Spleen (tissue), 11 donors: ENCODE data around the gene DMRTC2. TPM values are rescaled to one million over a fixed set of nuclear protein-coding genes. Genes with fewer than 3 reads are reported as not detected.
A peak's percentile ranks its signal among the peaks of the same experiment; 100 is the strongest.

Experiments used
- DNase-seq: peaks from one replicate; pipeline ENCODE4 v3.0.0-alpha.2; 2020
- H3K27ac ChIP-seq, 8 donors: fragments of 200-600 bp; sonication (generic) in 7 of 8; 1 replicate in 4 of 8; 2 replicates in 4 of 8; pipeline versions ENCODE4 v1.5.0 to v1.8.0; 2016 to 2021; ENCODE audit warnings: inconsistent platforms in 4 of 8, mild to moderate bottlenecking in 4 of 8, moderate library complexity in 1 of 8
- H3K27me3 ChIP-seq, 7 donors: fragments of 200-600 bp; sonication (generic) in 6 of 7; replicated peaks in 1 of 7; 1 replicate in 4 of 7; 2 replicates in 3 of 7; pipeline versions ENCODE4 v1.5.0 to v1.8.0; 2016 to 2021; ENCODE audit warnings: inconsistent platforms in 3 of 7, mild to moderate bottlenecking in 1 of 7
- H3K36me3 ChIP-seq, 6 donors: fragments of 200-600 bp; sonication (generic) in 5 of 6; 1 replicate in 4 of 6; 2 replicates in 2 of 6; pipeline versions ENCODE4 v1.5.0 to v1.8.0; 2016 to 2021; ENCODE audit warnings: inconsistent platforms in 2 of 6
- H3K4me1 ChIP-seq, 6 donors: fragments of 200-600 bp; sonication (generic) in 5 of 6; 1 replicate in 3 of 6; 2 replicates in 3 of 6; pipeline versions ENCODE4 v1.5.0 to v1.8.0; 2016 to 2021; ENCODE audit warnings: inconsistent platforms in 3 of 6
- H3K4me3 ChIP-seq, 8 donors: fragments of 200-600 bp; sonication (generic) in 7 of 8; 1 replicate in 4 of 8; 2 replicates in 4 of 8; pipeline versions ENCODE4 v1.5.0 to v1.8.0; 2016 to 2021; ENCODE audit warnings: inconsistent platforms in 4 of 8, mild to moderate bottlenecking in 4 of 8, moderate library complexity in 2 of 8
- H3K9me3 ChIP-seq, 8 donors: fragments of 200-600 bp; sonication (generic) in 7 of 8; 1 replicate in 4 of 8; 2 replicates in 4 of 8; pipeline versions ENCODE4 v1.5.0 to v1.8.0; 2016 to 2021; ENCODE audit warnings: inconsistent platforms in 4 of 8
- CTCF ChIP-seq, 11 experiments: fragments of 200-600 bp in 7 of 11; fragments of 450-650 bp in 4 of 11; sonication (generic) in 4 of 11; IDR thresholded peaks in 8 of 11; conservative IDR thresholded peaks in 3 of 11; 1 replicate in 7 of 11; 2 replicates in 4 of 11; pipeline versions ENCODE4 v1.4.0 to v1.8.0; 2016 to 2021; ENCODE audit warnings: antibody characterized with exemption in 11 of 11, inconsistent platforms in 4 of 11, mild to moderate bottlenecking in 1 of 11
- POLR2A ChIP-seq, 3 donors: fragments of 450-650 bp; IDR thresholded peaks; one replicate each; pipeline ENCODE4 v1.5.1; 2017; ENCODE audit warnings: antibody characterized with exemption in 3 of 3, mild to moderate bottlenecking in 1 of 3
- POLR2AphosphoS5 ChIP-seq, 3 donors: sonication (generic); formaldehyde crosslinking; IDR thresholded peaks; one replicate each; pipeline ENCODE4 v1.5.1; 2017; ENCODE audit warnings: antibody characterized with exemption in 3 of 3
- WGBS, 5 donors: extraction: QIAGEN DNeasy Blood & Tissue Kit in 3 of 5; methylation state at CpG; one replicate each; pipeline versions ENCODE4 v1.1.5 to v1.1.7; 2013 to 2018; 5-methylcytosine and 5-hydroxymethylcytosine counted together
- intact Hi-C: fragments of 100-400 bp; cut with DNase I; formaldehyde crosslinking; loops from one replicate; pipeline ENCODE4 v1.15.0; 2023; ENCODE audit warnings: low total_unique reads
- polyA plus RNA-seq, 3 donors: library from polyadenylated mRNA; stranded (reverse); fragments of 200-250 nt; gene quantifications; one replicate each; pipeline ENCODE4 v1.2.1, GENCODE V29; 2013
- total RNA-seq, 7 donors: library from RNA; depleted of rRNA in 3 of 7; stranded (reverse); fragments of >200 nt in 3 of 7; fragmentation: NEBNext Ultra II Directional in 4 of 7; extraction: Animal tissue kit (Norgen Biotek cat#: 25700) in 4 of 7; gene quantifications; one replicate each; pipeline versions ENCODE4 v1.1.0 to v1.2.1, GENCODE V29; 2016 to 2021
- donor health status: healthy with polysubstance abuse.
- donor health status: DM: no; HTN: no; CAD: no; lungs with moderate emphysema.
- donor health status: DM: no; HTN: no; CAD: no.
- donor health status: Bipolar disorder and iron deficiency.
- donor health status: healthy.
- donor health status: DM: no; HTN: no; CAD: no.
- donor health status: DM: yes; HTN: yes; CAD: no.

DMRTC2 gene
- total and polyA plus RNA-seq, 10 donors = not detected

- Histone ChIP-seq H3K36me3 (peaks cover 6 to 76% (median 59%) of the 10 kb centered on the region in 6 donors), H3K27me3 (no peaks in the 10 kb centered on the region), H3K27ac (peak overlapping the region in 3 of 8 donors; percentile 37 to 97 (median 45)), H3K4me3 (no peak overlapping the region), H3K4me1 (peaks cover 51 to 91% (median 86%) of the 10 kb centered on the region in 6 donors), H3K9me3 (no peaks in the 10 kb centered on the region)
- 71 to 84% (median 72%) methylated on average over 11 of the region's 11 CpGs for WGBS, 5 donors
- no peak for DNase-seq
- intact Hi-C loops = no loop called here
- TF ChIP-seq POLR2AphosphoS5 (IDR thresholded peaks at IDR 0.05) (no peak), POLR2A (IDR thresholded peaks at IDR 0.05) (no peak), CTCF (IDR thresholded peaks at IDR 0.05 in 8 of 11, conservative IDR thresholded peaks at IDR 0.05 in 3 of 11) (no peak)
Observed at GRCh38 chr19:41863209-41863931, 18.5 kb downstream of the DMRTC2 start.

DNA sequence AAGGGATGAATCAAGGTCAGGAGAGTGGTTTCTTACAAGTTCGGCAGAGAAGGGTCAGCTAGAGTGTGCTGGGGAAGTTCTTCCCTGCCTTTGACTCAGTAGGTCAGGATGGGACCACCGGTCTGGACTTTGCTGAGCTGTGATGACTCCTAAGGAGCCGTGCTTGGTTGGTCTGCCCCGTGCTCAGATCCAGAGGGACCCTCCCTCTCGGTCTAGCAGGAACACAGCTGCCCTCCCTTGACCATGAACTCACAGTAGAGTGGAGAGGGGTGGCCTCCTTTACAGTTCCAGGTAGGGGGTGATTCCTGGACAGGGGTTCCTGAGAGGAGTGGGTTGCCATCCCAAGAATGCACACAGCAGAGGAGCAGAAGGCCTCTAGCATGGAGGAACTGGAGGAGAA, 19.5 kb downstream of the DMRTC2 start:
- TF ChIP-seq POLR2A (IDR thresholded peaks at IDR 0.05) = no peak
- TF ChIP-seq CTCF (IDR thresholded peaks at IDR 0.05 in 8 of 11, conservative IDR thresholded peaks at IDR 0.05 in 3 of 11) = no peak
- TF ChIP-seq POLR2AphosphoS5 (IDR thresholded peaks at IDR 0.05) = peak in 1 of 3 donors; percentile 8
- intact Hi-C loops = no loop called here
- no peak for DNase-seq
- no peaks in the 10 kb centered on the region for H3K9me3 ChIP-seq
- no peaks in the 10 kb centered on the region for H3K27me3 ChIP-seq
- WGBS, 5 donors = 85 to 98% (median 91%) methylated on average over 5 of the region's 5 CpGs
- H3K4me1 ChIP-seq = peaks cover 51 to 93% (median 90%) of the 10 kb centered on the region in 6 donors
- no peak overlapping the region for H3K4me3 ChIP-seq
- peak overlapping the region in 3 of 8 donors; percentile 3 to 31 (median 21) for H3K27ac ChIP-seq
- H3K36me3 ChIP-seq = peaks cover 9 to 86% (median 69%) of the 10 kb centered on the region in 6 donors

DNA sequence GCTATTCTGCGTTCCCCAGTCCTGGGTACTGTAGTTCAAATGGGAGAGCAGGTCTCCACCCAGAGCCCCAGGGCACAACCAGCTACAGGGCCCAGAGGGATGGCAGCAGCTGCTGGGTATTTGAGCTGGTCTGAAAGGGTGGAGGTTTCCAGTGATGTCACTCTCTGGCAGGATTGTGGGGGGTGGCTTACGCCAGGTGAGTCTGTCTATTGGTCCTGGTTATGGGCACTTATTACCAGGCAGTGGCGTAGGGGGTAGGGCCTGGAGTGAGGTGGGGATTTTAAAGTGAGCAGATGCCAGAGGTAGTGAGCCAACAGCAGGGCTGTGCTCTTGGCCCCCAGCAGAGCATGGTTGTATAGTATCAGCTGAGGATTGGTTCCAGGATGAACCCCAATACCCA, 21.4 kb downstream of the DMRTC2 start:
- peak; percentile 33 for DNase-seq
- intact Hi-C loops = no loop called here
- 81 to 96% (median 93%) methylated on average over 3 of the region's 3 CpGs for WGBS, 5 donors
- peaks cover 59 to 100% (median 98%) of the 10 kb centered on the region in 6 donors for H3K4me1 ChIP-seq
- no peaks in the 10 kb centered on the region for H3K9me3 ChIP-seq
- H3K36me3 ChIP-seq = peaks cover 12 to 100% (median 84%) of the 10 kb centered on the region in 6 donors
- H3K27ac ChIP-seq = peak overlapping the region in 5 of 8 donors; percentile 8 to 99 (median 56)
- no peaks in the 10 kb centered on the region for H3K27me3 ChIP-seq
- TF ChIP-seq POLR2A (IDR thresholded peaks at IDR 0.05) (no peak), POLR2AphosphoS5 (IDR thresholded peaks at IDR 0.05) (peak in 1 of 3 donors; percentile 6), CTCF (IDR thresholded peaks at IDR 0.05 in 8 of 11, conservative IDR thresholded peaks at IDR 0.05 in 3 of 11) (no peak)
- H3K4me3 ChIP-seq = no peak overlapping the region
